ENCODE results near the gene DNAJB13. TPM values are rescaled to one million over a fixed set of nuclear protein-coding genes. Genes with fewer than 3 reads are reported as not detected.
A peak's percentile ranks its signal among the peaks of the same experiment; 100 is the strongest.

The DNAJB13 gene
- total RNA-seq, 1 donor from 2014 or later: not detected

- TF ChIP-seq, protein P1, sequence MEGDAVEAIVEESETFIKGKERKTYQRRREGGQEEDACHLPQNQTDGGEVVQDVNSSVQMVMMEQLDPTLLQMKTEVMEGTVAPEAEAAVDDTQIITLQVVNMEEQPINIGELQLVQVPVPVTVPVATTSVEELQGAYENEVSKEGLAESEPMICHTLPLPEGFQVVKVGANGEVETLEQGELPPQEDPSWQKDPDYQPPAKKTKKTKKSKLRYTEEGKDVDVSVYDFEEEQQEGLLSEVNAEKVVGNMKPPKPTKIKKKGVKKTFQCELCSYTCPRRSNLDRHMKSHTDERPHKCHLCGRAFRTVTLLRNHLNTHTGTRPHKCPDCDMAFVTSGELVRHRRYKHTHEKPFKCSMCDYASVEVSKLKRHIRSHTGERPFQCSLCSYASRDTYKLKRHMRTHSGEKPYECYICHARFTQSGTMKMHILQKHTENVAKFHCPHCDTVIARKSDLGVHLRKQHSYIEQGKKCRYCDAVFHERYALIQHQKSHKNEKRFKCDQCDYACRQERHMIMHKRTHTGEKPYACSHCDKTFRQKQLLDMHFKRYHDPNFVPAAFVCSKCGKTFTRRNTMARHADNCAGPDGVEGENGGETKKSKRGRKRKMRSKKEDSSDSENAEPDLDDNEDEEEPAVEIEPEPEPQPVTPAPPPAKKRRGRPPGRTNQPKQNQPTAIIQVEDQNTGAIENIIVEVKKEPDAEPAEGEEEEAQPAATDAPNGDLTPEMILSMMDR (IDR thresholded peaks at IDR 0.05): no peak
- DNase-seq (ENCODE audit: extremely low spot score, unreplicated experiment): no peak
- Mint-ChIP-seq H3K4me1 (ENCODE audit: unreplicated experiment) (peaks cover 41% of the 10 kb centered on the region), H3K27me3 (ENCODE audit: unreplicated experiment) (no peaks in the 10 kb centered on the region), H3K4me3 (ENCODE audit: unreplicated experiment) (no peak overlapping the region), H3K9me3 (ENCODE audit: unreplicated experiment) (no peaks in the 10 kb centered on the region), H3K27ac (ENCODE audit: unreplicated experiment) (no peak overlapping the region), H3K36me3 (ENCODE audit: unreplicated experiment) (peaks cover 18% of the 10 kb centered on the region)
Measured at GRCh38 chr11:73976451-73977151, 25.8 kb downstream of the DNAJB13 start.

- DNase-seq (ENCODE audit: extremely low spot score, unreplicated experiment): no peak
Measured at GRCh38 chr11:73977856-73978519, 27.2 kb downstream of the DNAJB13 start.

GRCh38 chr11:73978576-73979086, 27.8 kb downstream of the DNAJB13 start:
- Mint-ChIP-seq H3K36me3 (ENCODE audit: unreplicated experiment) (peaks cover 18% of the 10 kb centered on the region), H3K27me3 (ENCODE audit: unreplicated experiment) (no peaks in the 10 kb centered on the region), H3K4me1 (ENCODE audit: unreplicated experiment) (peaks cover 56% of the 10 kb centered on the region), H3K27ac (ENCODE audit: unreplicated experiment) (peak overlapping the region; percentile 1), H3K9me3 (ENCODE audit: unreplicated experiment) (no peaks in the 10 kb centered on the region), H3K4me3 (ENCODE audit: unreplicated experiment) (no peak overlapping the region)
- DNase-seq (ENCODE audit: extremely low spot score, unreplicated experiment): no peak
- TF ChIP-seq, protein P1 (IDR thresholded peaks at IDR 0.05): no peak

More at GRCh38 chr11:73977856-73978519, 27.2 kb downstream of the DNAJB13 start:
- no peaks in the 10 kb centered on the region for H3K9me3 Mint-ChIP-seq (ENCODE audit: unreplicated experiment)
- H3K4me3 Mint-ChIP-seq (ENCODE audit: unreplicated experiment): no peak overlapping the region
- H3K27me3 Mint-ChIP-seq (ENCODE audit: unreplicated experiment): no peaks in the 10 kb centered on the region
- TF ChIP-seq, protein P1 (IDR thresholded peaks at IDR 0.05): no peak
- H3K36me3 Mint-ChIP-seq (ENCODE audit: unreplicated experiment): peaks cover 18% of the 10 kb centered on the region
- no peak overlapping the region for H3K27ac Mint-ChIP-seq (ENCODE audit: unreplicated experiment)
- peaks cover 53% of the 10 kb centered on the region for H3K4me1 Mint-ChIP-seq (ENCODE audit: unreplicated experiment)

DNA sequence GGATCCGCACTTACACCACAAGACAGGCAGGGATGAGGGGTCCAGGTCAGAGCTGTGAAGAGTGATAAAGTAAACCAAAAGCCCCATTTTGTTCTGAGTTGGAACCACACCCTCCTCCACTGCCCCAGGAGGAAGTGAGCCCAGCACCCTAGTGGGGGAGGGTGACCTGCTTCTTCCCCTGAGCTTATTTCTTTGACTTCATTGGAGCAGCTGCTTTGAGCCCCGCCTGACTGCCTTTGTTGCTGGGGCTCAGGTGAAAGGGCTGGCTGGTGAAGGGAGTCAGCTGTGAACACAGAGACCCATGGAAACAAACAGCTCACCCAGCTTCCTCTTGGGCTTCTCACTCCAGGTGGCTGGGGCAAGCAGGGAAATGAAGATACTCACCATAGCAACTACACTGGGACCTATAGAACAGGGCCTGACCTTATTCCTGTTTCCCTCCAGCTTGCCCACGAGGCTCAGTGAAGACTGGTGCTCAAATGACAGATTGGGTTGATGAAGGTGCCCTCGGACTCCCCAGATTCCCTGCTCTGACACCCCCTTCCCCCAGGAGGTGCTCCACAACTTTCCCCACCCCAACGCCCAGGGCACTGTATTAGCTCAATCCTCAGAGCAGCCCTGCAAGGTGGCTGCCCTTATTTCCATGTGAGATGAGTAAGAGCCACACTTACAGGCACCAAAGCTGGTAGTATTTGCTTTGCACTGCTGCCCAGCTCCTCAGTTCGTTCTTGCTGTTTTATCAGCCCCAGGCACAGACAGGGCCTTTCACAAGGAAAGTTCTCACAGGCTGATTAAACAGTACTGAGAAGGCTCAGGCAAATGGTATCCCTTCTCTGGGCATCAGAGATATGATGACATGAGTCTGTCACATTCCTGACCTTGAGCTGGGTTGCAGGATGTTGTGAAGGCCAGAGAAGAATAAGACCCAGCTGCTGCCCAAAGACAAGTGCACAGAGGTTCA, 29.5 kb downstream of the DNAJB13 start:
- H3K27ac Mint-ChIP-seq (ENCODE audit: unreplicated experiment): peak overlapping the region; percentile 68
- no peaks in the 10 kb centered on the region for H3K27me3 Mint-ChIP-seq (ENCODE audit: unreplicated experiment)
- H3K4me1 Mint-ChIP-seq (ENCODE audit: unreplicated experiment): peaks cover 46% of the 10 kb centered on the region
- no peak for DNase-seq (ENCODE audit: extremely low spot score, unreplicated experiment)
- no peaks in the 10 kb centered on the region for H3K9me3 Mint-ChIP-seq (ENCODE audit: unreplicated experiment)
- H3K4me3 Mint-ChIP-seq (ENCODE audit: unreplicated experiment): peak overlapping the region; percentile 22
- TF ChIP-seq, protein P1 (IDR thresholded peaks at IDR 0.05): no peak
- H3K36me3 Mint-ChIP-seq (ENCODE audit: unreplicated experiment): peaks cover 11% of the 10 kb centered on the region
